CD4-positive, alpha-beta T cell treated with Interleukin-10 for 1 hour (primary cell): ENCODE data around the gene C16orf86.
"Not testable (repeated sequence)": the region's sequence is repeated elsewhere in the genome, so short reads cannot be mapped to it uniquely, and the experiment has no call there.

Experiments
- DNase-seq: peaks from one replicate; pipeline ENCODE4 v3.0.0-alpha.2; 2020

The C16orf86 gene

GRCh38 chr16:67667817-67668494 lies 1.3 kb downstream of the C16orf86 start:
- DNase-seq, result peak; percentile 88

DNA sequence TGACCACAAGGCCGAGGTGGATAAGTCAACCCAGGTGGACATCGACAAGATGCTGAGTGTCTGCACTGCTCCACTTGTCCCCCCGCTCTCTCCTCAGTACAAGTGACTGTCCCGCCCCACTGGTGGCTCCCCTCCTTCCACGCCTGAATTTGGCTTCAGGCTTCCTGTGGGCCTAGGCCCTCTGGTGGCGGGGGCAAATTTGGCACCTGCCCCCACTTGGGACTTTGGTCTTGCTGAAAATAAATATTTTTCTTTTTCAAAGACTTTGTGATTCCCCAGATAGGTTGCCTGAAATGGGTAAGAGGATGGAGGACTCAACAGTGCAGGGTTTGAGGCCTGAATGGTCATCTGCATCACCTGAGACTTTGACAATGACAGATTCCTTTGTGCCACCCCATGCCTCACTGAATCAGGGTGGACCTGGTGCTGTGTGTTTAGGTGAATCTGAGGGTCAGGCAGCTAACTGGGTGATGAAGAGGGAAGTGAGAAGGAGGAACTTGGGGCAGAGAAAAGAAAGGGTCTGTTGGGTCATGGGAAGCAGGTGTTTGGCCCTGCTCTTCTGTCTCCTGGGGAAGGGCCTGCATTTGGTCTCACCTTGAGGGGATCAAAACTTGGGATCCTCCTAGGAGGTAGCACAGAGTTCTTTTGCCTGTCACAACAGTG lies 2.0 kb downstream of the C16orf86 start:
- no peak for DNase-seq

- no peak for DNase-seq
Measured at GRCh38 chr16:67669499-67670101, 3.0 kb downstream of the C16orf86 start.

DNA sequence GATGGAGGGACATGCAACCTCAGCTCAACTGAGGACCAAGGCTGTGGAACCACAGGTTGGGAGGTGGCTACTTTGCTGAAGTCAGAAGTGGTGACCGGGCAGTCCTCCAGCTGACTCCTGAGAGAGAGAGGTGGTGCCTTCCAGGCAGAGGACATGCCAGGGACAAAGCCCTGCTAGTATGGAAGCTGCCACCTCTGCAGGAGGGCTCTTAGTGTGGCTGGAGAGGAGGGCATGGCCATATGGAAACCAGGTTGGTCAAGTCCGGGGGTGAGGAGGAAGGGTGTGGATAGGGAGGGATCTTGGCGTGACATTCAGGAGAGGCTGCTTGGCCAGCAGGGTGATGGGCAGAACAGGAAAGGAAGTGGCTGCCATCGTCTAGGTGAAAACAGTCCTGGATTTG lies 5.7 kb downstream of the C16orf86 start:
- no peak for DNase-seq

- DNase-seq, result peak; percentile 65
Measured at GRCh38 chr16:67672739-67673662, 6.4 kb downstream of the C16orf86 start.

DNA sequence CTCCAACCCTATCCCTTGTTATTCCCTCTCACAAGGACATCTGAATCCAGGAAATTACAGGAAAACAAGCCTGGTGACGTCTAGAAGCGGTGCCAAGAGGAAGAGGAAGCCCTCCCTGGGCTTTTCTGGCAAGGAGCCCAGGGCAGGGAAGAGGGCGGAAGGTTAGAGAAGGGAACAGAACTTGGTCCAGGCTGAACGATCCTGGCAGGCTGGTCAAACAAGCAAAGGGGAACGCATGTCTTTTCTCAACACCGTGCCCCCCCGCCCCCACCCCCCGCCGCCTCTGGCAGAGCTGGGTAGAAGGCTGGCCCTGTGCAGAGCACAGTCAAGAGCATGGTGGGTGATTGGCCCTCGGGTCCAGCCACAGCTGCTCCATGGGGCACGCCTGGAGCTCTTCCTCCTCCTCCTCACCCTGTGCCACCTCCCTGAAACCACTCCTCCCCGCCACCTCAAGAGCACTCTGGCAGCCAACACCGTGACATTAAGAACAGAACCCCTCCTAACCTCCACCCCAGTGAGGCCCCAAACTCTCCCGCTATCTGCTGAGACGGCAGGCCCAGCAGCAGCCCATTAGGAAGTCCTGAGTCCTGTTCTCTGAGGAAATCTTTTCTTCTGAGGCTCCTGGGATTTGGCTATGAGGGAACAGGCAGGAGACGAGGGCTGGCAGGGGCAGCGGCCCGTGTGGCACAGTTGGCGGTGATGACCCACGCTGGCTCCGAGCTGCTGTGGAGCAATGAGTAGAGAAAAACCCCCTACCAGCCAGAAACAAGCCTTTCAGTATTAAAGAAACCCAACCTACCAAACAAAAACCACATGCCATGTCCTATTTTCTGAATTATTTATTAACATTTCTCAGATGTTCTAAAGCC lies 7.3 kb downstream of the C16orf86 start:
- DNase-seq, result no peak

- DNase-seq, result no peak
Measured at GRCh38 chr16:67674851-67675578, 8.4 kb downstream of the C16orf86 start.

DNA sequence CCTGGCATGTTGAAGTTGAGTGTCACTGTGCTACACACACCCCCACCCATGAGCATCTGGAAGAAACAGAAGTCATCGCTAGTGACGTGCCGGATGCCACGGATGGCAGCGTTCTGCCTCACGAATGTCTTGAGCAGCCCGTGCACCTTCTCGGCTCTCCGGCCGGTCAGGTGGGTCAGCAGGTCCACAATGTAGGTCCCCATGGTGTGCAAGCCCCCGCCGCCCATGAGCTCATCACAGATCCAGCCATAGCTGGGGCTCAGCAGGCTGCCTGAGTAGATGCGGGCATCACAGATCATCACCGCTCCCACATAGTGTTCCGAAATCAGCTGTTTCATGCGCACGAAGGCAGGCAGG lies 8.9 kb downstream of the C16orf86 start:
- no peak for DNase-seq

DNA sequence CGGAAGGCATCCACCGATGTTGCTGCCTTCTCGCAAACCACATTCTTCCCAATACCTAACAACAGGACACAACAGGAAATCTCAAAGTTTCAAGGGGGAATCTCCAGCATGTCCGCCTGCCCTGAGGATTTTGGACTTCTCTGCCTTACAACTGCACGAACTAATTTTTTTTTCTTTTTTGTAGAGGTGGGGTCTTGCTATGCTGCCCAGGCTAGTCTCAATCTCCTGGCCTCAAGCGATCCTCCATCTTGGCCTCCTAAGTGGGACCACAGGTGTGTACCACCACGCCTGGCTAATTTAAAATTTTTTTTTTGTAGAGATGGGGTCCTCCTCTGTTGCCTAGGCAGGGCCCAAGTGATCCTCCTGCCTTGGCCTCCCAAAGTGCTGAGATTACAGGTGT lies 9.4 kb downstream of the C16orf86 start:
- no peak for DNase-seq

DNA sequence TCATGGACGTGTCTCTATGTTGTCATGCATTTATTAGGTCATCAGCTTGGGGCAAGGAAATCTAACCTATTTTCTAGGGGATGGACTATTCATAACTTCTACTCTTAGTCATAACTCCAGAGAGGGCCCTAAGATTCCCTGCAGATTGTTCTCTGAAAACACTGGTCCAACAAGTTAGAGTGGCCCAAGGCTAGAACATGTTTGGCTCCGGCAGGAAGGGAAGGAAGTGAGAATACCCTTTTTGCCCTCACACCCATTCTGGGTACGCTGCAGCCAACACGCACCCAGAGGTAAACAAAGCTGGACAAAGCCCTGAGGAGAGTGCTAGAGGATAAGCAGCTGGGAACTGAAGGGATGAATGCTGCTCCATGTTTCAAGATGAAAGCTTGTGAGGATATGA lies 9.9 kb downstream of the C16orf86 start:
- no peak for DNase-seq

GRCh38 chr16:67676939-67677338 lies 10.3 kb downstream of the C16orf86 start:
- no peak for DNase-seq

- no peak for DNase-seq
Measured at GRCh38 chr16:67677712-67678111, 11.1 kb downstream of the C16orf86 start.

DNA sequence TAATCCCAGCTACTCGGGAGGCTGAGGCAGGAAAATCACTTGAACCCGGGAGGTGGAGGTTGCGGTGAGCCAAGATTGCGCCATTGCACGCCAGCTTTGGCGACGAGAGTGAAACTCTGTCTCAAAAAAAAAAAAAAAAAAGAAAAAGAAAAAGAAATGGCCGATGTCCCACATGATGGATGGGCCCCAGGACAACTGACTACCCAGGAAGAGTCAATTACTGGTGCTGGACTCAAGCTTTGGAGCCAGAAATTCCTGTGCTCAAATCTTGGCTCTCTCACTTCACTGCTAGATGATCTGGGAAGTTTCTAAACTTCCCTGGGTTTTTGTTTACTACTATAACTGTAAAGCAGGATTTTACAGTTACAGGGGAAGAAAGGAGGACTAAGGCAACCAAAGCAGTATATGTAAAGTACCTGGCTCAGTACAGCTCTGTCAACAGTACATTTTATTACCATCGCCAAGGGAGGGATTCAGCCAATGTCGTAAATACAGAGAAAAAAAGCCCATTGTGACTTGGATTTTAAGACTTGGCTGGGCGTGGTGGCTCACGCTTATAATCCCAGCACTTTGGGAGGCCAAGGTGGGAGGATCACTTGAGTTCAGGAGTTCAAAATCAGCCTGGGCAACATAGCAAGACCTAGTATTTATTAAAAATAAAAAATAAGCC lies 11.9 kb downstream of the C16orf86 start:
- DNase-seq, result no peak

GRCh38 chr16:67679935-67680897 lies 13.6 kb downstream of the C16orf86 start:
- DNase-seq, result no peak

DNA sequence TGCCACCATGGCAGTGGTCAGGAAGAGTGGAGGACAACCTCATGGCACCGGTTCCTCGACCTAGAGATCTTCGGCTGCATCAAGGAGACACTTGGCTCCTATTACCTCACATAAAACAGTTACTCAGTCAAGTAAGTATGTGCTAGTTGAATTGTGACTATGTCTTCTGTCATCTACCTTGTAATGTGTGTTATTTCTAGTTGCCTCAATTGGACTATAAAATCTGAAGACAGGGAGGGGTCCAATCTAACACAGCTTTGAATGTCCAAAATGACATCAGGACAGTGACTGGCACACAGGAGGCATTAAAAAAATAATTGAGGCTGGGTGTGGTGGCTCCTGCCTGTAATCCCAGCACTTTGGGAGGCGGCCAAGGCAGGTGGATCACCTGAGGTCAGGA lies 17.2 kb downstream of the C16orf86 start:
- DNase-seq, result no peak

- no peak for DNase-seq
Measured at GRCh38 chr16:67685388-67686112, 18.9 kb downstream of the C16orf86 start.

GRCh38 chr16:67693517-67694285 lies 27.1 kb downstream of the C16orf86 start:
- DNase-seq, result not testable (repeated sequence)

DNA sequence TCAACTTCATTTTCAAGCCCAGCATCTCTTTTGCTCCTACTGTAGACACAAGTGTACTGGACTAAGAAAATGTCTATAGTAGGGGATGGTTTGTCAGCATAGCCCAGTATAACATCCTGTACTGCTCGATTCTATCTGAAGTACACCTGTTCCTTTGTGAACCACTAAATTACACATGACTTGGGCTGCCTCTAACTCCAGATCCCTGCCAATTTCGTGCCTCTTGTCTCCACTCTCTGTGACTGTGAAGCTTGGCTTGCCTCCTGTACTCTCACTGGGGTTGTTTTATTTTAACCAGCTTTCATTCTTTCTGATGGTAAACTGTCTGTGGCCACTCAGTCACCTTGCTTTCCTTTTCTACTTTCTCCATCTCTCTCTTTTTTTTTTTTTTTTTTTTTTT lies 28.0 kb downstream of the C16orf86 start:
- DNase-seq, result no peak
